Ovary (tissue), 9 donors: Measurements from ENCODE around the gene CSAD. TPM values are rescaled to one million over a fixed set of nuclear protein-coding genes. Genes with fewer than 3 reads are reported as not detected.

Source experiments
- DNase-seq, 5 donors: peaks; one replicate each; pipeline ENCODE4 v3.0.0-alpha.2; 2019 to 2020
- H3K27ac ChIP-seq, 2 donors: fragments of 200-600 bp; one replicate each; pipeline versions ENCODE4 v1.5.1 to v1.8.0; 2019 to 2022
- H3K27me3 ChIP-seq: fragments of 200-600 bp; one replicate; pipeline ENCODE4 v1.8.0; 2022
- H3K36me3 ChIP-seq: fragments of 200-600 bp; sonication (generic); one replicate; pipeline ENCODE4 v1.5.1; 2019
- H3K4me1 ChIP-seq: one replicate; pipeline ENCODE4 v1.8.1; 2013; ENCODE audit warnings: mild to moderate bottlenecking, moderate library complexity; ENCODE audit not compliant: insufficient read depth
- H3K4me3 ChIP-seq: fragments of 200-600 bp; sonication (generic); one replicate; pipeline ENCODE4 v1.5.1; 2017
- H3K9me3 ChIP-seq, 2 donors: fragments of 200-600 bp in 1 of 2; sonication (generic) in 1 of 2; one replicate each; pipeline versions ENCODE4 v1.5.1 to v1.8.1; 2013 to 2019; ENCODE audit warnings: mild to moderate bottlenecking in 1 of 2, moderate library complexity in 1 of 2
- EP300 ChIP-seq: sonication (generic); formaldehyde crosslinking; IDR thresholded peaks from one replicate; pipeline ENCODE4 v1.6.1; 2017; ENCODE audit warnings: antibody characterized with exemption
- POLR2A ChIP-seq: fragments of 450-650 bp; IDR thresholded peaks from one replicate; pipeline ENCODE4 v1.6.1; 2017; ENCODE audit warnings: antibody characterized with exemption, mild to moderate bottlenecking, moderate library complexity
- WGBS, 3 donors: extraction: QIAGEN DNeasy Blood & Tissue Kit in 1 of 3; methylation state at CpG; one replicate each; pipeline versions ENCODE4 v1.1.5 to v1.1.7; 2013 to 2017; 5-methylcytosine and 5-hydroxymethylcytosine counted together
- intact Hi-C, 4 donors: fragments of 100-400 bp; cut with DNase I; formaldehyde crosslinking; loops; one replicate each; pipeline versions ENCODE4 v1.11.0 to v1.15.1; 2022 to 2023
- polyA plus RNA-seq, 2 donors: library from polyadenylated mRNA; stranded (reverse); fragments of 200-250 nt in 1 of 2; fragments of 350-450 nt in 1 of 2; fragmentation: Illumina TruSeq in 1 of 2; extraction: RNeasy Lipid Tissue Mini Kit (QIAGEN cat#74804) in 1 of 2; gene quantifications; one replicate each; pipeline ENCODE4 v1.2.3, GENCODE V29; 2013 to 2014
- total RNA-seq, 7 donors: library from RNA; depleted of rRNA in 2 of 7; stranded (reverse); fragments of >200 nt in 2 of 7; fragmentation: NEBNext Ultra II Directional in 3 of 7; extraction: Animal tissue kit (Norgen Biotek cat#: 25700) in 3 of 7; gene quantifications; one replicate each; pipeline versions ENCODE4 v1.1.0 to v1.2.4, GENCODE V29; 2016 to 2023
- TF ChIP-seq, protein P1 (sequence below), 3 donors: fragments of 450-650 bp in 2 of 3; fragments of 200-600 bp in 1 of 3; IDR thresholded peaks; one replicate each; pipeline versions ENCODE4 v1.5.1 to v1.8.0; 2016 to 2022; ENCODE audit warnings: antibody characterized with exemption in 3 of 3, mild to moderate bottlenecking in 1 of 3
- donor health status: DM: no; HTN: no; CAD: no; lungs with moderate emphysema.
- donor health status: DM: no; HTN: no; CAD: no.
- donor health status: Bipolar disorder and iron deficiency.
- donor health status: DM: yes; HTN: yes; CAD: no.
- donor health status: DM: no; HTN: no; CAD: no.
- donor health status: DM: yes; HTN: yes; CAD: no.

CSAD gene
- total and polyA plus RNA-seq, 9 donors = 19.8 to 36.0 (median 28.0) TPM

DNA sequence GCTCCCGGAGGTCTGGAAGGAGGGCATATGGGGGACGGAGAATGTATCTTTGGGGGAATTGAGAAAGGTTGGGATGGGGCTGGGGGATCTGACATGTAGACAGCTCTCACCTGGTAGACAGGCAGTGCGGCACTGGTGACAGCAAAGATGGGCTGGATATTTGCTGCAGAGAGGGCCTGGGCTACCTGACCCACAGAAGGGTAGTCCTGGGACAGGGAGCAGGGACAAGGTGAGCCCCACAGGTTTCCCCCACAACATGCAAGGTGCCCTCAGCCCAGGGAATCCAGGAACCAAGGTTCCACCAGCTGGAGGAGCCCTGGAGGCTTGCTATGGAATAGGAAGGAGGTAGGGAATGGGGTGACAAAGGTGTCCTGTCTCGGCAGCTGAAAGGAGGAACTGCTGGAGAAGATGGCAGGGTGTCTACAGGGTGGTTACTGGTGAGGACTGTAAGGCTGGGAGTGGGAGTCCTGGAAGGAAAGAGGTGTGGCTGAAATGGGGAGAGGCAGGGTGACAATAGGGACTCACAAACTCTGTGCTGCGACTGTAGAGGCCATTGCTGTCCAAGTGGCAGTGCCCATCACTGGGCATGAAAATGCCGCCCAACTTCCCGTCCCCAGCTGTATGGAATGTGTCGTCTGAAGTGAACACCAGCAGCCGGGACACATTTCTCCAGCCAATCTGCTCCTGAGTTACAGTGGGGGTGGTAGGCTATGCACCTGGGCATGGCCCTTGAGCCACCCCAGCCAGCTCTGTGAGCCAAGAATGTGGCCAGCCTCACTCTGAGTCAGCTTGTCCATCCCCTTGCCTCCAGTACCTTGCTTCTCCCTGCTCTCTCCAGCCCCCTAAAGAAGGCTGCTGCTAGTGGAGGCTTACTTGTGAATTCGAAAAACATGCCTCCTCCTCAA lies 15.0 kb upstream of the CSAD start:
- Histone ChIP-seq H3K9me3 (no peaks in the 10 kb centered on the region), H3K27ac (no peak overlapping the region), H3K4me1 (peaks cover 9% of the 10 kb centered on the region), H3K36me3 (no peaks in the 10 kb centered on the region), H3K27me3 (no peaks in the 10 kb centered on the region), H3K4me3 (no peak overlapping the region)
- DNase-seq = no peak
- TF ChIP-seq EP300 = no peak
- TF ChIP-seq POLR2A = no peak
- TF ChIP-seq, protein P1, sequence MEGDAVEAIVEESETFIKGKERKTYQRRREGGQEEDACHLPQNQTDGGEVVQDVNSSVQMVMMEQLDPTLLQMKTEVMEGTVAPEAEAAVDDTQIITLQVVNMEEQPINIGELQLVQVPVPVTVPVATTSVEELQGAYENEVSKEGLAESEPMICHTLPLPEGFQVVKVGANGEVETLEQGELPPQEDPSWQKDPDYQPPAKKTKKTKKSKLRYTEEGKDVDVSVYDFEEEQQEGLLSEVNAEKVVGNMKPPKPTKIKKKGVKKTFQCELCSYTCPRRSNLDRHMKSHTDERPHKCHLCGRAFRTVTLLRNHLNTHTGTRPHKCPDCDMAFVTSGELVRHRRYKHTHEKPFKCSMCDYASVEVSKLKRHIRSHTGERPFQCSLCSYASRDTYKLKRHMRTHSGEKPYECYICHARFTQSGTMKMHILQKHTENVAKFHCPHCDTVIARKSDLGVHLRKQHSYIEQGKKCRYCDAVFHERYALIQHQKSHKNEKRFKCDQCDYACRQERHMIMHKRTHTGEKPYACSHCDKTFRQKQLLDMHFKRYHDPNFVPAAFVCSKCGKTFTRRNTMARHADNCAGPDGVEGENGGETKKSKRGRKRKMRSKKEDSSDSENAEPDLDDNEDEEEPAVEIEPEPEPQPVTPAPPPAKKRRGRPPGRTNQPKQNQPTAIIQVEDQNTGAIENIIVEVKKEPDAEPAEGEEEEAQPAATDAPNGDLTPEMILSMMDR (IDR thresholded peaks at IDR 0.05) = no peak
- 77 to 82% (median 77%) methylated on average over 10 of the region's 10 CpGs for WGBS, 3 donors
- intact Hi-C loops = loop anchor here (5.0 kb wide), 3 partner anchors 33 to 128 kb away; no protein-coding TSS in a partner anchor

DNA sequence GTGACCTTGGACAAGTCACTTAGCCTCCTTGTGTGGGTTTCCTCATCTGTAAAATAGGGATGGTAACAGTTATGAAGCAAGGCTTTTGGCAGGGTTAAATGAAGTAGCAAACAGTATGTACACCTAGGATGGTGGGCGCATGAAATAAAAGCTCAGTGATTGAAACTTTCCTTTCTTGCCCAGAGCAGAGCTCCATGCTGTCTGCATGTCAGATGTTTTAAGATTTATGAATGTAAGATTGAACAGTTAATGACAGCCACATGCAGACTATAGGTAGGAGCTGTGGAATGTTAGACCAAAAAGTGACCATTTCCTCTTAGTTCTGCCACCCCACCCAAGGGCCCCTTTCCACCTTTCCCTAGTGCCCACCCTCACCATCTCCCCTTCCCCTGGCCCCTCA lies 14.2 kb upstream of the CSAD start:
- Histone ChIP-seq H3K9me3 (no peaks in the 10 kb centered on the region), H3K27me3 (no peaks in the 10 kb centered on the region), H3K36me3 (no peaks in the 10 kb centered on the region), H3K4me3 (no peak overlapping the region), H3K4me1 (peaks cover 9% of the 10 kb centered on the region), H3K27ac (no peak overlapping the region)
- WGBS, 3 donors = 67 to 96% (median 68%) methylated on average over 1 of the region's 1 CpG
- intact Hi-C loops = loop anchor here (5.0 kb wide), 3 partner anchors 33 to 128 kb away; no protein-coding TSS in a partner anchor
- TF ChIP-seq POLR2A = no peak
- no peak for TF ChIP-seq EP300
- TF ChIP-seq, protein P1 (IDR thresholded peaks at IDR 0.05) = no peak
- DNase-seq = no peak

DNA sequence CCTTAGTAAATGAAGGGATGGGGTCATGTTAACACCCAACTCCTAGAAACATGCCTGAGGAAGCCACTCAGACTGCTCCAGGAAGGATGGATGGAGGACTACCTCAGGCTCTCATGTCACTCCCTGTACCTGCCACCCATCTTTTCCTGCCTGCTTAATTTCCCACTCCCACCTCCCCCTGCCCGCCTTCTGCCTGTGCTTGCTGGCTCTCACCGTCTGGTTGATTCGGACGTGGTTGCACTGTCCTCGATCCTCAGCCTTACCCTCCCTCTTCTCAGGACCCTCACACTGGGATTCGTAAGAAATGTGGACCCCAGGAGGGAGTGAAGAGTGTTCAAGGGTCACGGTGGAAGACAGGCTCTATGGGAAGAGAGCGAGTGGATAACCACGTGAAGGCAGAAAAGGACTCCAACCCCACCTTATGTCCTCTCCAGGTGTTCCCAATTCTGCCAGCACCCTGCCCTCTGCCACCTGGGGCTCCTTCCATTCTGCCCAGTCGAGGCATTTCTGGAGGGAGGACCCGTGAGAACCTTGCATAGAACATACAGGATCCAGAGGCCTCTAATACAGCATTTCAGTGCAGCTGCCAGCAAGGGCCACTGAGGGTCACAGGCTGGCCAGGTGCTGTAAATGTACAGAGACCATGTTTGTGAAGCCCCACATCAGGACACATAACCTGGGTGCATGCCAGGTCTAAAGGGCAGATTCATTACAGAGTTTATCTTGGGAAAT lies 13.4 kb upstream of the CSAD start:
- Histone ChIP-seq H3K27me3 (no peaks in the 10 kb centered on the region), H3K4me1 (peaks cover 9% of the 10 kb centered on the region), H3K4me3 (no peak overlapping the region), H3K27ac (no peak overlapping the region), H3K36me3 (no peaks in the 10 kb centered on the region), H3K9me3 (no peaks in the 10 kb centered on the region)
- intact Hi-C loops = no loop called here
- WGBS, 3 donors = 48 to 57% (median 54%) methylated on average over 11 of the region's 11 CpGs
- TF ChIP-seq POLR2A (no peak), EP300 (no peak)
- TF ChIP-seq, protein P1 (IDR thresholded peaks at IDR 0.05) = no peak
- no peak for DNase-seq

DNA sequence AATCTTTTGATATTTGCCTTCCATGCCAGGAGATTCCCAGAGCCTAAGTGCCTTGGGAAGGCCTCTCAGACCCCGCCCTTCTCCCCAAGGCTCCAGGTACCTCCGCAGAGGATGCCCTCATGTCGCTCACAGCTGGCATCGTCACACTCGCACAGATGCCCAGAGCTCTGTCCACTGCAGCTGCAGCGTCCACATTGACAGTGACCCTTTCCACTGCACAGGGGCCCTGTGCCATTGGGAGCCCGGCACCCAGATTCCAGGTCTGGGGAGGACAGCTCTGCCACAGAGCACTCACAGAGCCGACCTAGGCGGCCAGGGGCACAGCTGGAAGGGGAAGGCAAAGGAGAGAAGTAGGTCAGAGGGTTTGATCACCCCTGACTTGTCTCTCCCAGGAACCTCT lies 12.3 kb upstream of the CSAD start:
- Histone ChIP-seq H3K4me3 (no peak overlapping the region), H3K27ac (no peak overlapping the region), H3K9me3 (no peaks in the 10 kb centered on the region), H3K27me3 (no peaks in the 10 kb centered on the region), H3K4me1 (peaks cover 9% of the 10 kb centered on the region), H3K36me3 (no peaks in the 10 kb centered on the region)
- intact Hi-C loops = no loop called here
- TF ChIP-seq, protein P1 (IDR thresholded peaks at IDR 0.05) = no peak
- TF ChIP-seq POLR2A = no peak
- no peak for TF ChIP-seq EP300
- no peak for DNase-seq
- WGBS, 3 donors = 80 to 90% (median 87%) methylated on average over 9 of the region's 9 CpGs
